ENCODE results near the gene TRIM52. TPM values are rescaled to one million over a fixed set of nuclear protein-coding genes. Genes with fewer than 3 reads are reported as not detected.
"Not testable (repeated sequence)": the region's sequence is repeated elsewhere in the genome, so short reads cannot be mapped to it uniquely, and the experiment has no call there.

TRIM52 gene
- total RNA-seq, 1 donor from 2014 or later: 8.5 TPM

DNA sequence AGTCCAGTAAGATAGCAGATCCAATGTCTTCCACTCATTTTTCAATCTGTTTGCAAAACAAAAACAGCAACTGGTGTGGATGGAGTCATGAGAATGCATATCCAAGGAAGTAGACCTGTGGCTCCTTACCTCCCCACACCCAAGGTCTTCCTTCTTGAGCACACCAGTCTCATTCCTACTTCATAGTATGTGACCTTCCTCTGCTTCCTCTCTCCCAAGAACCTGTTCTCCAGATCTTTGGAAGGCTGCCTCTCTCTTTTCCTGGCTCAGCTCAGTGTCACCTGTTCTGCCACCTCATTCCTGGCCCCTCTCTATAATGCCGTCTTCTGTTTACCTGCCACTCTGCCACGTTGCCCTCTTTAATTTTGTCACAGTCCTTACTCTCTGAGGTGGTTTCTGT, 48.0 kb downstream of the TRIM52 start:
- intact Hi-C loops (cut with micrococcal nuclease): no loop called here
- no peak for DNase-seq
- peaks cover 43% of the 10 kb centered on the region for H3K4me1 ChIP-seq
- H3K27ac ChIP-seq (replicated peaks): peak overlapping the region; percentile 80
- H3K36me3 ChIP-seq: no peaks in the 10 kb centered on the region
- TF ChIP-seq, protein P1, sequence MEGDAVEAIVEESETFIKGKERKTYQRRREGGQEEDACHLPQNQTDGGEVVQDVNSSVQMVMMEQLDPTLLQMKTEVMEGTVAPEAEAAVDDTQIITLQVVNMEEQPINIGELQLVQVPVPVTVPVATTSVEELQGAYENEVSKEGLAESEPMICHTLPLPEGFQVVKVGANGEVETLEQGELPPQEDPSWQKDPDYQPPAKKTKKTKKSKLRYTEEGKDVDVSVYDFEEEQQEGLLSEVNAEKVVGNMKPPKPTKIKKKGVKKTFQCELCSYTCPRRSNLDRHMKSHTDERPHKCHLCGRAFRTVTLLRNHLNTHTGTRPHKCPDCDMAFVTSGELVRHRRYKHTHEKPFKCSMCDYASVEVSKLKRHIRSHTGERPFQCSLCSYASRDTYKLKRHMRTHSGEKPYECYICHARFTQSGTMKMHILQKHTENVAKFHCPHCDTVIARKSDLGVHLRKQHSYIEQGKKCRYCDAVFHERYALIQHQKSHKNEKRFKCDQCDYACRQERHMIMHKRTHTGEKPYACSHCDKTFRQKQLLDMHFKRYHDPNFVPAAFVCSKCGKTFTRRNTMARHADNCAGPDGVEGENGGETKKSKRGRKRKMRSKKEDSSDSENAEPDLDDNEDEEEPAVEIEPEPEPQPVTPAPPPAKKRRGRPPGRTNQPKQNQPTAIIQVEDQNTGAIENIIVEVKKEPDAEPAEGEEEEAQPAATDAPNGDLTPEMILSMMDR (IDR thresholded peaks at IDR 0.05; ENCODE audit: borderline replicate concordance): no peak
- no peaks in the 10 kb centered on the region for H3K9me3 ChIP-seq (replicated peaks)
- H3K27me3 ChIP-seq (ENCODE audit: low read depth): no peaks in the 10 kb centered on the region
- H3K4me3 ChIP-seq: no peak overlapping the region

DNA sequence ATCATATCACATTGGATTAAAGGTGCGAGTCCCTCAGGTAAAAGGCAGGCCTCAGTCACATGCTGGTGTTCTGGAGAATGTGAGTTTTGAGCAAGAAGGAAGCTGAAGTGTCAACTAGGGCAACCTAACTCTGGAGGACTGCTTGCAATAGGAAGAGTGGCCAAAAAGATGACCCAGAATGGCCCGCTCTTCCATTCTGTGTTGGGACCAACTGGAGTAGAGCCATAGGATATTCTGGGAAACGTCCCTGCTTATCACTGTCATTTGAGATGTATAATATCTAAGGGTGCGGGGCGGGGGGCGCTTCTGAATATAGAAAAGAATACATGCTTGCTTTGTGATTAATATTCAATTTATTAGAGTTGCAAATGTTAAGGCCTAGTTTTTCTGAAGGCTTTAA, 48.9 kb downstream of the TRIM52 start:
- intact Hi-C loops (cut with micrococcal nuclease): no loop called here
- no peaks in the 10 kb centered on the region for H3K36me3 ChIP-seq
- DNase-seq: no peak
- no peaks in the 10 kb centered on the region for H3K9me3 ChIP-seq (replicated peaks)
- peaks cover 35% of the 10 kb centered on the region for H3K4me1 ChIP-seq
- peak overlapping the region; percentile 80 for H3K27ac ChIP-seq (replicated peaks)
- H3K4me3 ChIP-seq: no peak overlapping the region
- TF ChIP-seq, protein P1 (IDR thresholded peaks at IDR 0.05; ENCODE audit: borderline replicate concordance): no peak
- no peaks in the 10 kb centered on the region for H3K27me3 ChIP-seq (ENCODE audit: low read depth)

DNA sequence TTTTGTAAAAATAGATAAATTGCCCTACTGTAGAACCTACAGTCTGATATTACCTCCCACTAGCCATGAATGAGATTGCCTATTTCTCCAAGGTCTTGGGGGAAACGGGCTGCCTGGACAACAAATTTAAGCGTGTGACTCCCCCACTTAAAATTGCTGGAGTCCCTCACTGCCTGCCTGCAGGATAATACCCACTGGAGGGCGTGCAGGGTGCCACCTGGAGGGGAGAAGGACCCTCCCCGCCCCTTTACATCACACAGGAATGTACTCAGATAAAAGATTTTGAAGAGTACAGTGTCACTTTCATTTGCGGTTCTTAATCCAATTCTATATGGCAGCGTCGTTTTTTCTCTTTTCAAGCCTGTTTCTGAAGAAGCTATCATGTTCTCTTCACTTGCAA, 49.7 kb downstream of the TRIM52 start:
- Histone ChIP-seq H3K9me3 (replicated peaks) (no peaks in the 10 kb centered on the region), H3K4me3 (no peak overlapping the region), H3K4me1 (peaks cover 33% of the 10 kb centered on the region), H3K27me3 (ENCODE audit: low read depth) (no peaks in the 10 kb centered on the region), H3K27ac (replicated peaks) (peak overlapping the region; percentile 80), H3K36me3 (no peaks in the 10 kb centered on the region)
- intact Hi-C loops (cut with micrococcal nuclease): no loop called here
- no peak for DNase-seq
- TF ChIP-seq, protein P1 (IDR thresholded peaks at IDR 0.05; ENCODE audit: borderline replicate concordance): no peak

DNA sequence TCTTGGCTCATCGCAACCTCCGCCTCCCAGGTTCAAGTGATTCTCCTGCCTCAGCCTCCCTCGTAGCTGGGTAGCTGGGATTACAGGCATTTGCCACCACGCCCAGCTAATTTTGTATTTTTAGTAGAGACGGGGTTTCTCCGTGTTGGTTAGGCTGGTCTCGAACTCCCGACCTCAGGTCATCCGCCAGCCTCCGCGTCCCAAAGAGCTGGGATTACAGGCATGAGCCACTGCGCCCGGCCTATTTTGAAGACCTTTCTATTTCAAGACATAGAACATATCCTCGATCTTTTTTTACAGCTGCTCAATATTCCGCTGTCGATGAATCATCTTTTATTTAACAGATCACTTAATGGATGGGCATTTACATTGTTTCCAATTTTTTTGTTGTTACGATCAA, 50.2 kb downstream of the TRIM52 start:
- H3K27me3 ChIP-seq (ENCODE audit: low read depth); H3K9me3 ChIP-seq (replicated peaks); H3K36me3 ChIP-seq; intact Hi-C loops (cut with micrococcal nuclease); DNase-seq; H3K4me3 ChIP-seq: not testable (repeated sequence)
- peaks cover 33% of the 10 kb centered on the region for H3K4me1 ChIP-seq
- H3K27ac ChIP-seq (replicated peaks): peak overlapping the region; percentile 80

DNA sequence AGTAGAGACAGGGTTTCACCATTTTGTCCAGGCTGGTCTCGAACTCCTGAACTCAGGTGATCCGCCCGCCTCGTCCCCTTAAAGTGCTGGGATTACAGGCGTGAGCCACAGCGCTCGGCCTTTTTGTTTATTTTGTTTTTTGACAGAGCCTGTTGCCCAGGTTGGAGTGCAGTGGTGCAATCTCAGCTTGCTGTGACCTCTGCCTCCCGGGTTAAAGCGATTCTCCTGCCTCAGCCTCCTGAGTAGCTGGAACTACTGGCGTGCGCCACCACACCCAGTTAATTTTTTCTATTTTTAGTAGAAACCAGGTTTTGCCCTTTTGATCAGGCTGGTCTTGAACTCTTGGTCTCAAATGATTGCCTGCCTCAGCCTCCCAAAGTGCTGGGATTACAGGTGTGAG, 50.8 kb downstream of the TRIM52 start:
- H3K36me3 ChIP-seq; H3K27ac ChIP-seq (replicated peaks); H3K4me3 ChIP-seq; DNase-seq; intact Hi-C loops (cut with micrococcal nuclease); H3K27me3 ChIP-seq (ENCODE audit: low read depth); H3K9me3 ChIP-seq (replicated peaks): not testable (repeated sequence)
- H3K4me1 ChIP-seq: peaks cover 39% of the 10 kb centered on the region

DNA sequence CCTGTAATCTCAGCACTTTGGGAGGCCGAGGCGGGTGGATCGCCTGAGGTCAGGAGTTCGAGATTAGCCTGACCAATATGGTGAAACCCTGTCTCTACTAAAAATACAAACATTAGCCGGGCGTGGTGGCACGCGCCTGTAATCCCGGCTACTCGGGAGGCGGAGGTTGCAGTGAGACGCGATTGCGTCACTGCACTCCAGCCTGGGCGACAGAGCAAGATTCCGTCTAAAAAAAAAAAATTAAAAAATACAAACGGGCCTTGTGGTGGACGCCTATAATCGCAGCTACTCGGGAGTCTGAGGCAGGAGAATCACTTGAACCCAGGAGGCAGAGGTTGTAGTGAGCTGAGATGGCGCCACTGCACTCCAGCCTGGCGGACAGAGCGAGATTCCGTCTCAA, 51.9 kb downstream of the TRIM52 start:
- H3K4me3 ChIP-seq; H3K9me3 ChIP-seq (replicated peaks); H3K27ac ChIP-seq (replicated peaks); H3K36me3 ChIP-seq; intact Hi-C loops (cut with micrococcal nuclease); H3K27me3 ChIP-seq (ENCODE audit: low read depth); DNase-seq: not testable (repeated sequence)
- H3K4me1 ChIP-seq: peaks cover 50% of the 10 kb centered on the region

DNA sequence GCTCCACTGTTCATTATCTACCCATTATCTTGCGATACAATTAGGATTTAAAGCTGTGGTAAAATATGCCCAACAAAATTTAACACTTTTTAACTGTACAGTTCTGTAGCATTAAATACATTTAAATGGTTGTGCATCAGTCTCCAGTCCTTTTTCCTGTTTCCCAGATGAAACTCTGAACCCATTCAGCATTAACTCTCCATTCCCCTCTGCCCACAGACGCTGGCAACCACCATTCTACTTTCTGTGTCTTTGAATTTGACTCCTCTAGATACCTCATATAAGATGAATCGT, 53.0 kb downstream of the TRIM52 start:
- TF ChIP-seq, protein P1 (IDR thresholded peaks at IDR 0.05; ENCODE audit: borderline replicate concordance): no peak
- DNase-seq: no peak
- Histone ChIP-seq H3K4me1 (peaks cover 56% of the 10 kb centered on the region), H3K4me3 (peak overlapping the region; percentile 73), H3K27me3 (ENCODE audit: low read depth) (no peaks in the 10 kb centered on the region), H3K27ac (replicated peaks) (peak overlapping the region; percentile 90), H3K36me3 (no peaks in the 10 kb centered on the region), H3K9me3 (replicated peaks) (no peaks in the 10 kb centered on the region)
- intact Hi-C loops (cut with micrococcal nuclease): no loop called here

Data from left ventricle myocardium inferior (tissue), 1 donor.